SU-DHL-6 (cell line): ENCODE measurements around the gene PCSK1.

Experiments
- H2AFZ ChIP-seq: fragments of 200-600 bp; sonication (generic); 2 replicates; pipeline ENCODE4 v1.6.1; 2014; ENCODE audit warnings: low read depth, mild to moderate bottlenecking, moderate library complexity, mixed read lengths, antibody characterized with exemption, low read length; ENCODE audit not compliant: severe bottlenecking
- H3F3A ChIP-seq: fragments of 200-600 bp; shearing (Covaris generic); 2 replicates; pipeline ENCODE4 v1.6.0; 2016; ENCODE audit warnings: antibody characterized with exemption, mild to moderate bottlenecking; ENCODE audit not compliant: insufficient read depth
- H3K27ac ChIP-seq: fragments of 200-600 bp; sonication (generic); 2 replicates; pipeline ENCODE4 v1.5.1; 2016; ENCODE audit warnings: low read depth, mild to moderate bottlenecking, low read length, moderate library complexity, mixed read lengths
- H3K27me3 ChIP-seq: fragments of 200-600 bp; sonication (generic), shearing (Covaris generic); 2 replicates; pipeline ENCODE4 v1.6.0; 2014; ENCODE audit warnings: mild to moderate bottlenecking, low read length
- H3K36me3 ChIP-seq: fragments of 200-600 bp; sonication (generic); 2 replicates; pipeline ENCODE4 v1.6.1; 2014; ENCODE audit warnings: mild to moderate bottlenecking, low read length, mixed read lengths
- H3K4me2 ChIP-seq: fragments of 300-600, 200-600 bp; shearing (Covaris generic), sonication (generic); 2 replicates; pipeline ENCODE4 v1.6.0; 2014; ENCODE audit warnings: low read length, low read depth, mild to moderate bottlenecking; ENCODE audit not compliant: poor library complexity, severe bottlenecking
- H3K4me3 ChIP-seq: fragments of 200-600 bp; sonication (generic); 2 replicates; pipeline ENCODE4 v1.5.1; 2014; ENCODE audit warnings: antibody characterized with exemption, low read length, mild to moderate bottlenecking, mixed read lengths; ENCODE audit not compliant: insufficient read depth, poor library complexity, severe bottlenecking
- H3K79me2 ChIP-seq: fragments of 200-600 bp; sonication (generic); 2 replicates; pipeline ENCODE4 v1.6.1; 2014; ENCODE audit warnings: mild to moderate bottlenecking, low read length, moderate library complexity; ENCODE audit not compliant: insufficient read depth
- H3K9ac ChIP-seq: fragments of 200-600 bp; sonication (generic); 2 replicates; pipeline ENCODE4 v1.7.0; 2014; ENCODE audit warnings: mild to moderate bottlenecking, low read length
- H3K9me2 ChIP-seq: fragments of 200-600 bp; sonication (generic); replicated peaks from 2 replicates; pipeline ENCODE4 v1.6.1; 2014; ENCODE audit warnings: low read length; ENCODE audit not compliant: insufficient read depth
- H3K9me3 ChIP-seq: fragments of 200-600 bp; sonication (generic); 2 replicates; pipeline ENCODE4 v1.6.1; 2014; ENCODE audit warnings: low read length, mixed read lengths; ENCODE audit not compliant: insufficient read depth
- H4K20me1 ChIP-seq: fragments of 200-600 bp; sonication (generic); 2 replicates; pipeline ENCODE4 v1.6.1; 2014; ENCODE audit warnings: low read depth, mild to moderate bottlenecking, antibody characterized with exemption, low read length, moderate library complexity, mixed read lengths
- CTCF ChIP-seq: fragments of 200-600 bp; sonication (generic); IDR thresholded peaks from one replicate; pipeline ENCODE4 v1.5.1; 2017; ENCODE audit warnings: antibody characterized with exemption, mild to moderate bottlenecking, low read length, moderate library complexity; ENCODE audit not compliant: insufficient read depth, poor library complexity, severe bottlenecking
- EZH2phosphoT487 ChIP-seq: fragments of 200-600 bp; sonication (generic), shearing (Covaris generic); conservative IDR thresholded peaks from 2 replicates; pipeline ENCODE4 v1.6.1; 2018; ENCODE audit warnings: mild to moderate bottlenecking, antibody characterized with exemption, low read length, moderate library complexity, mixed read lengths

PCSK1 gene

GRCh38 chr5:96470785-96471184 lies 37.7 kb upstream of the PCSK1 start:
- no peak overlapping the region for H3K4me3 ChIP-seq
- no peaks in the 10 kb centered on the region for H3K36me3 ChIP-seq
- no peaks in the 10 kb centered on the region for H3K27me3 ChIP-seq
- no peak overlapping the region for H3K4me2 ChIP-seq
- no peaks in the 10 kb centered on the region for H4K20me1 ChIP-seq
- no peak overlapping the region for H3K9ac ChIP-seq
- no peak overlapping the region for H3K27ac ChIP-seq
- TF ChIP-seq CTCF (no peak), EZH2phosphoT487 (no peak)
- H3K9me2 ChIP-seq: no peaks in the 10 kb centered on the region
- H3K9me3 ChIP-seq: no peaks in the 10 kb centered on the region
- H3K79me2 ChIP-seq: no peaks in the 10 kb centered on the region
- no peak overlapping the region for H2AFZ ChIP-seq
- H3F3A ChIP-seq: no peaks in the 10 kb centered on the region

- H3K4me3 ChIP-seq: no peak overlapping the region
- no peaks in the 10 kb centered on the region for H3K9me2 ChIP-seq
- no peak overlapping the region for H2AFZ ChIP-seq
- no peak overlapping the region for H3K4me2 ChIP-seq
- TF ChIP-seq EZH2phosphoT487 (no peak), CTCF (no peak)
- H3K27ac ChIP-seq: no peak overlapping the region
- H3F3A ChIP-seq: no peaks in the 10 kb centered on the region
- H3K9ac ChIP-seq: no peak overlapping the region
- no peaks in the 10 kb centered on the region for H4K20me1 ChIP-seq
- no peaks in the 10 kb centered on the region for H3K79me2 ChIP-seq
- no peaks in the 10 kb centered on the region for H3K36me3 ChIP-seq
- no peaks in the 10 kb centered on the region for H3K27me3 ChIP-seq
- no peaks in the 10 kb centered on the region for H3K9me3 ChIP-seq
Measured at GRCh38 chr5:96468956-96469355, 35.9 kb upstream of the PCSK1 start.

GRCh38 chr5:96463091-96463490 lies 30.0 kb upstream of the PCSK1 start:
- Histone ChIP-seq H4K20me1 (no peaks in the 10 kb centered on the region), H3K36me3 (no peaks in the 10 kb centered on the region), H3K79me2 (no peaks in the 10 kb centered on the region)

More at GRCh38 chr5:96463091-96463490, 30.0 kb upstream of the PCSK1 start:
- Histone ChIP-seq H3K4me3 (no peak overlapping the region), H3K9me2 (no peaks in the 10 kb centered on the region), H3K9ac (no peak overlapping the region), H3K27me3 (no peaks in the 10 kb centered on the region), H2AFZ (no peak overlapping the region), H3K4me2 (no peak overlapping the region), H3F3A (no peaks in the 10 kb centered on the region), H3K9me3 (no peaks in the 10 kb centered on the region), H3K27ac (no peak overlapping the region)
- TF ChIP-seq CTCF (no peak), EZH2phosphoT487 (no peak)
